Ammon's horn (tissue), 1 donor: Measurements from ENCODE around the gene DAAM1.

Experiments
- DNase-seq: peaks from one replicate; pipeline ENCODE4 v3.0.0-alpha.2; 2016; ENCODE audit warnings: low spot score

DAAM1 gene

DNA sequence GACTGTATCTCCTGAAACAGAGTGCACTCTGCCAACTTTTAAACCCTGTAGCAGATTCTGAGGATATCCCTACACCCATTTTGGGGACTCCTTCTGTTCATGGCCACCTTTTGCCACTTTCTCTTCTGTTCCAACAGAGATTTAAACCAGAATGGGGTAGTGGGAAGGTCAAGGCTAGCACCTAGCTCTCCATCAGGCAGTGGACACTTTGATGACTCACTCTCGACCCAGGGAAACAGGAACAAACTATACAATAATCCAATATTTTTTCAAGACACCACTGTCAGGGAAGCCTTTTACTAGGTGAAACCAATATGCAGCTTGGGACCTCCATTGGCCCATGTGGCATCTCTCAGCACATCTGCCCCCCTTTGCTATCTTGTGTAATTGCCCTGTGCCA is 103.6 kb downstream of the DAAM1 start:
- DNase-seq = no peak

DNA sequence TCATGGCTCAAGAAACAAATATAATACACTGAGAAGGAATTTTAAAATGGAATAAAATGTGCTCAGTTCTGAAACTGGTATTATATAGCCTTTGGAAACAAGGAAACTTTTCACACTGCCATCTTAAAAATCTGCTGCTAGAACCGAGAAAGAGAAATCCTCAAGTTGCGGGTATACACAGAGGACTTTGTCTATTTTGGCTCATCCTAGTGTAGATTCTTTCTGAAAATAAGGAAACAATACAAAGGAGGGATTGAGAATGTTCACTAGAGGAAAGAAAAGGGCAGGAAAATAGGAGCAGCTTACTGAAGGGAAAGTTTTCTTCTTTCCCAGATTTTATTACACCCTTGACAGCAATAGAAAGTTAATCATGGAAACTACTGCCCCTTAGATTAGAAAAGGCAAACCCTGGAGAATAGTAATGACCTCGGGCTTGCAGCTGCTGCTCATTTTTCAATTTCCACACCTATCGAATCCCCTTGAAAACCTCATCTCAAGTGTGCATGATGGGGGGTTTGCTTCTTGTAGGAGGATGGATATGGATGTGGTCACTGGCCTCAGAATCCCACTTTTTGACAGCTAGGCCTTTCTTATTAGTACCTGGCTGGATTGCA is 104.6 kb downstream of the DAAM1 start:
- no peak for DNase-seq

DNA sequence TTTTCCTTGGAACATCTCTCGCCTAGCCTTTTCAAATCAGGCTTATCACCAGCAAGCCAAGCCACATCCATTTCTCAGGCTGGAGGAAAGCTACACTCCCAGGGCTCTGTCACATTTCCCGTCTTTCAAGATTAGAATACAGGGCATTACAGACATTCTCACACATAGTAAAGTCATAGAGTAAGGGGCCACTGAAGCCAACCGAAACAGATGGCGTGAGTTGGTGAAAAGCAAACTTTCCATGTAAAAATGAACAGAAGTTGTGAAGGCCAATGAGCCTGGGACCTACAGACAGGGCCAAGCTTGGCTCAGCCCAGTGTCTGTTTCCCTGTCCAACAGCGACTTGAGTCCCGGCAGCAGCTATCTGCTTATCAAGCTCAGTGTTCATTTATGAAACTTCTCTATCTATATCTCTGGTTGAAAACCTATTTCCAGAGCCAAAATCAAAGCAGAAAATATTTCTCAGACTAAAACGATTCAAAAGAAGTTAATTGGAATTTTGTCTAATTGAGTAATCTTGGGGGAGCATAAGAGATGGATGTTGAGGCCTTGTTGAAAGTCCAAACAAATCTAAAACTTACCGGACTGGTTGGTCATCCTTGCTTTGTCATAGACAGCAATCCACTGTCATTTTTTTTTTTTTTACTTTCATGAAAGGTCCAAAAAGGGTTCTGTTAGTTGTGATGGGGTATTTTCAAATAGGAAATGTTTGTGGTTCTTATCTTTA is 105.6 kb downstream of the DAAM1 start:
- DNase-seq = no peak

DNA sequence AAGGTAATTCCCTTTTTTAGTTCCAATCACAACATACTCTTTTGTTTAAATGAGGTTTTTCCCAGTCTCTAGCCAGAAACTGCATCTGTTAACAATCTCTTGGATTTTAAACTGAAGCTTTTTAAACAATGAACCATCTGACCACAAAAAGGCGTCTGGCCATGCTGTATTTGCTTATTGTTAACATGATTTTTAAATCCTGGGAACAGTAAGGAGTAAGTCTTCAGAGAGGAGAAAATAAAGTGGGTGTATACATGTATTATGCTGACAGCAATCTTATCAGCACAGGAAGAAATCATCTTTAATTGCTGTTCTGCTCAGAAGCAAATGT is 106.2 kb downstream of the DAAM1 start:
- no peak for DNase-seq

DNA sequence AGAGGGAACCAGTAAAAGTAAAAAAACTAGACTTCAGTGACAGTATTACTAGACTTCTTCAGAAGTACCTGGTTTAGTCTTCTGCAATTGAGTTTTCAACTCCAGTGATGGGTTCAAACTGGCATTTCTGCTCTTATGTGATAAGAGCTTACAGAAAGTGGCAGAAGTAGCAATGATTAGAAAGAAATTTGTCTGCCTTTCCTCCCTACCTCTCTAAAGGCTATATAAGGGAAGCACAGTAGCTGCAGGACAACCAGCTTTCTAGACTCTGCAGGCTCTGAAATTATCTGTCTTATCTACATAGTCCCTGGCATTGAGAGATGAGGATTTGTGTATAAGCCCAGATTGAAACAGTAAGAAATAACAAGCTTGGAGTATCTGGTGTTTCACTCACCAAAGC is 107.5 kb downstream of the DAAM1 start:
- DNase-seq = no peak

DNA sequence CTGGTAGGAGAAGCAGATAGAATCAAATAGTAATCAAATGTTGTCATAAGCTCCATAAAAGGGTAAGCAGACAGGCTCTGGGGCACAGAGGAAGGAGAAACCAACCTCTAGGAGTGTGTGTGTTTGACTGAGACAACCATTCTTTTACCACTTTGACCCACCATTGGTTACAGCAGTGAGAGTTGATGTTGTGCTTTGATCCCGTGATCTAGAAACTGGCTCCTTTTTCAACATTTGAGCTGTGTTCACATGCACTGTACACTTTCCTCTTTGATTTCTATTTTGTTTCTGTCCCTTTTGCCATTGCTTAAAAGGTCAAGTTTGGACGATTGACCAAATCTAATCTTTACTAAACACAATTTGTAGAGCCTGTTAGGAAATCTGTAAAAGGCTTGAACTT is 108.0 kb downstream of the DAAM1 start:
- no peak for DNase-seq

DNA sequence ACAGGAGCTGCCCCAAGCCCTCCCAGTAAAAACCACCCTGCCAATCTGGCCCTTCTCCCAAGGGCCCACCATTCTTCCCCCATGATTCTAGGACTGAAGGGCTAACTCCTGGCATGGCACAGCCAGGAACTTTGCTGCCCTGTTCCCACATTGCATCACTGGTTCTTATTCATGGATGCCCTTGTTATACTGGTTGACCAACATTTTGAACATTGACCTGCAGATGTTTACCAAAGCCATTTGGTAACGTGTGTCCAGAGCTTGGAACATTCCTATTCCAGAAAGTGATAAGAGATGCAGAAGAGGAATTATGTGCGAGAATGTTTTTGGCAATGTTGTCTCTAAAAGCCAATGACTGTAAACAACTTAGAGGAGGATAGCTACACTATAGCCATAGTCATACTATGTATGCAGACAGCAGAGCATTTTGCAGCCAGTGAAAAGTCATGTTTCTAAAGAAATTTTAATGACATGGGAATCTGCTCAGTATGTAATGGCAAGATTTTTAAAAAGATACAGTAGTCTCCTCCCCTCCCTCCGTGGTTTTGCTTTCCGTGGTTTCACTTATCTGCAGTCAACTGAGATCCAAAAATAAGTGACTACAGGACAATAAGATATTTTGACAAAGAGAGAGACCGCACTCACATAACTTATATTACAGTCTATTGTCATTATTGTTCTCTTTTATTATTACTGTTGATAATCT is 108.8 kb downstream of the DAAM1 start:
- DNase-seq = no peak

DNA sequence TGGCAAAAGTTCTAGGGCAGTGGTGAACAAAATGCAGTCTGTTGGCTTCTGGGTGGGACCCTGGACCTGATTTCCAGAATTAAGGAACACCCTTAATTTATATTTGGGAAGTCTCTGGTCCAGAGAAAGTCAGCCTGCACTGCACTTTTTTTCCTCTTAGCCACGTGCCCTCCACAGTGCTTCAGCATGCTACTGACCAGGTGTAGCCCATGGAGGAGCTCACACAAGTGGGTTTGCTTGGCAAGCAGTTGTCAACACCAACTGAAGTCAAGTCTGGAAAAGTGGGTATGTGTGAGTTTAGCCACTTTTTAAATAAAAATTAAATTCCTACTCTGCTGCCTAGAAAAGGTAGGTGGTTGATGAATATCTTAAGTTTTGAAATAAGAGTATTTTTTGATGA is 111.3 kb downstream of the DAAM1 start:
- no peak for DNase-seq

DNA sequence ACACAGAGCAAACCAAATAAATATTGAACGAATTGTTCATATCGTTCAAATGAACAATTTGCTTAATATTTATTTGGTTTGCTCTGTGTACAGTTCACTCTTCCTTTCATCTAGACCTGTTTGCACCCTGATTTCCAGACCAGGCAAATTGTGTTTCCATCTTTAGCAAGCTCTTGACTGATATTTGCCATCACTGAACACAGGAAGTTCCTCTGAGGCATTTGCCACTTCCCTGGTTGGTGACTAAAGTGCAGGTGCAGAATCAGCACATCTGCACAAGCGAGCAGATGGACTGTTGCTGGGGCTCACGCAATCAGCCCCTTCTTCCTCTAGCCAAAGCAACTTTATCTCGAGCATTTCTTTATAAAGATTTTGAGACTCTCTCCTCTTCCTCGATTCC is 112.9 kb downstream of the DAAM1 start:
- DNase-seq = peak; percentile 34

DNA sequence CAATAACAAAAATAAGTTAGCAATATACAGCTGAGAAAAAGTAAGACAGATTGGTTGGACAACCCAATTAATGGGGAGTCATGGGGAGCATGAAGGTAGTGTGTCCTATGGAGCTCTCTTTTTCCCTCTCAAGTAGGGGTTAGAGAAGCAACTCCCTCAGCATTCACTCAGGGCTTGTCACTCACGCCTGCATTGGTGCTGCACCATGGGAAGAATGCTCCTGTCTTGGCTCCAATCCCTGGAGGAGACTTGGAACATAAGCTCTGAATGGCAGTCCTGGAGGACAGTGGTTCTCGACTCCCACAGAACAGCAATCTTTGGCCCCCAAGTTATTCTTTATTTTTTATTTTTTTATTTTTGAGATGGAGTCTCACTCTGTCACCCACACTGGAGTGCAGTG is 113.8 kb downstream of the DAAM1 start:
- DNase-seq = no peak

DNA sequence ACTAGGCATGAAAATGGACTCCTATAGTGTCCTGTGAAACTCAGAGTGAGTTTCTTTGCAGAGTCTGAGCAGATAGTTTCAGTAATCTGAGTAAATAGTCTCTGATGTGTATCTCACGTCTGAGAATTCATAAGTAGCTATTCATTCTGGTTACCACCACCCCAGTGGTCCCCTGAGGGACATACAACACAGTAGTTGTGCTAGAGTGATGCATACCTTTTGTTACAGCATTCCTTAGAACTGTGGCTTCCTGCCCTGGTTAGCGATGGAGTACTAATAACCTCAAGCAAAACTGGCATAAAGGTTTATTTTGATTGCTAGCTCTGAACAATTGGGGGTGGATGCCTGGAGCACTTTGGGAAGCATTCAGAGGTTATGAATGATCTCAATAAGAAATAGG is 114.7 kb downstream of the DAAM1 start:
- DNase-seq = no peak

DNA sequence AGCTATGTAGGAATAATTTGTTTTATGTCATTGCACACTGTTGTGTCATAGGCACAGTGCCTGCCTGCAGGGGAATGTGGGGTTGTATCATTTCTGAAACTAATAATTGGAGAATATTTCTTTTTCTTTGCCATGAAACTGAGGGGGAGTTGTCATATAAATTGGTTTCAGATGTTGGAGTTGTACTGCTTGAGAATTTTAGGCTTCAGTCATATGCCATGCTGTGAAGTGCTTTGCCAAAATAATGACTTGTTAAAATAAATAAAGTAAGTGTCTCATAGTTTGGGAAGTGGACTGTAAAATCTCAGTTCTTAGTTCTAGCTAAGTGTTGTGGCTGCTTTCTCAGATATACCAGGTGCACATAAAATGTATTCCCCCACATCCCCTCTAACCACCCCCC is 116.8 kb downstream of the DAAM1 start:
- no peak for DNase-seq

DNA sequence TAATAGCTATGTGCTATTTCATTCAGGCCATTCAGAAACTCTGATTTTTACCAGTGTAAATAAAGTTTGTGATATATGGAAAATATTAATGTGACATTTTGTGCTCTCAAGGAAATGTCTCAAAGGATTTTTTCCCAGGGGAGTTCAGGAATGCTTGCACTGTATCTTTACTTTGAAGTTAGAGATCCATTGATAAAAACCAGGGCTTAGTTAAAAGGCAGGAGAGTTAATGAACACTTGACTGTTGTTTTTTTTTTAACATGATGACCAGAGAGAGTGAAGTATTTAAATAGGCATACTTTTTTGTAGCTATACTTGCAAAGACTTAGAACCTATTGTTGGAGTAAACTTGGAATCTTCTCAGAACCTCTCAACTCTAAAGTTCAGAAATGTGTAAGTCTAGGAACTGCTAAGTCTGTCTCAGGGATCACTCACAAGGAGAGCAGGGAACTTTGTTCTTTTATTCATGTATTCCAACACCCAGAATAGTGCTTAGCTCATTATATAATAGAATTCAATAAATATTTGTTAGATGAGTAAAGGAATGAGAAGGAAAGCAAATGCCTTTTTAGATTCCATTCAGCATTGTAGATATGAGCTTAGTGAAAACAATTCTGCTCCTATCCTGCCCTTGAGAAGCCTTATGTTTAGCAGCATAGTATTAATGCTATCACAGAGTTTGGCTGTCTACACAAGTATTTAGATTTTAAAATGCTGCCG is 117.5 kb downstream of the DAAM1 start:
- no peak for DNase-seq

DNA sequence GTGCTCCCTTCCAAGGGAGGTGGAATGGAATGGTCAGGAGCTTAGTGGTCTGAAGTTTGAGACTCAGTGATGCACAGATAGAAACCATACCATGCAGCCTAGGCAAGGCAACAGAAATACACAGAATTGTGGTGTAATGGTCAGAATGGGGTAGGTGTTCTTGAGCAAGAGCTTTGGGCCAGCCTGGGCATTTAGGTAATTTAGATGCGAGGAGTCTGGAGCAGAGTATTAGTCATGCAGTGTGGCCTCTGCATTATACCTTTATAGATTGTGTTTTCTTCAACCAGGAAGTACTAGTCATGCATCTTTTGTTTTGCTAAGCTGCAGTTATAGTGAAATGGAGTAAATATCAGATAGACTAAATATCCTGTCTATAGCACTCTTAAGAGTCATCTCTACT is 118.3 kb downstream of the DAAM1 start:
- DNase-seq = no peak

DNA sequence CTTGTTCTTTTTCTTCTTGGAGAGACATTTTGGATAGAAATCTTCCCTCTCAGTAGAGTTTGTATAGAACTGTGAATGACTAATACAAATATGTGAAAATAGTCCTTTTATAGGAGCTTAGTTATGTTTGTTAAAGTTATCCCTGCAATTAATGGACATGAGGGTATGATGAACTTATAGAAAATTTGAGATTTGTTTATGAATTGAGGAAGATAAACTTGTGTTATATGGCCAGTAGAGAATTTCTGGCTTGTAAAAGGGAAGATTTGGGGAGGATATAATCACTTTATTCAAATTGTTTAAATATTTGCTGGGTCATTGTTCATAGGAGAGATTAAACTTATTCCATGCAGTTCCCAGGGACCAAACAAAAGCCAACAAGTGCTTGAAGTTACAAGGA is 119.6 kb downstream of the DAAM1 start:
- no peak for DNase-seq

DNA sequence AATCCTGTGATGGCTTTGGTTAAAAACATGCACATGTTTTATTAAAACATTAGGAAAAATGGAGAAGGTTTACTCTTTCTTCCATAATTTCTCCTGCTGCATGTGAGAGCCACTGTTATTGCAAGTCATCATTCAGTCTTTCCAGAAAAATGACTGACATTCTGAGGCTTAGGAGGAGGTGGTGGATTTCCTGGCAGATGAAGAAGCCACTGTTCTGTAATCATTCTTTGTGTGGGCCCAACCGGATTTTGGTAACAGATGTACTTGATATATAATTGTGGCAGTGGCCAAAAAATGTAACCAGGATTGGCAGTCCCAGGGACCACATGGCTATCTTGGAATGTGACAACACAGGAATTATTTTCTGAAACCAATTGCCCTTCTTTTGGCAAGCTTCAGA is 120.2 kb downstream of the DAAM1 start:
- DNase-seq = peak; percentile 54

DNA sequence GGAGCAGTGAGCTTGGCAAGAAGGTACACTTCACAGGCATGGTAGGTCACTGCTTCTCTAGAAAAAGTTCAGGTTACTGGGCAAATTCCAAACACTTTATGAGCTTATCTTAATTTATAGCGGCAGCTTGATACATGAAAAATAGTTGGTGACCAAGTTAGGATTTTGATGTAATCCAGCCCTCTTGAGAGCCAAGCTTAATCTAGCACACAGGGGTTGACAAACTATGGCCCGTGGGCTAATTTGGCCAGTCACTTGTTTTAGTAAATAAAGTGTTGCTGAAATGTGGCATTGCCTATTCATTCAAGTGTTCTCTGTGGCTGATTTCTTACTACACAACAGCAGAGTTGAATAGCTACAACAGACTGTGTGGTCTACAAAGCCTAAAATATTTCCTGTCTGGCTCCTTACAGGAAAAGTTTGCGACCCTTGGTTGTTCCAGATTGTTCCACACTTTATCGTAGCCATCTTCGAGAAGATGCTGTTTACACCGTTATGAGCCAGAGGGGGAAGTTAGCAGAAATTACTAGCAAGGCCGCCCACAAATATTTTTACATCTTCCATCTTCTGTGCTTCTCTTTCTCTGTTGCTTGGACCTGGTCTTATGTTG is 120.9 kb downstream of the DAAM1 start:
- no peak for DNase-seq

DNA sequence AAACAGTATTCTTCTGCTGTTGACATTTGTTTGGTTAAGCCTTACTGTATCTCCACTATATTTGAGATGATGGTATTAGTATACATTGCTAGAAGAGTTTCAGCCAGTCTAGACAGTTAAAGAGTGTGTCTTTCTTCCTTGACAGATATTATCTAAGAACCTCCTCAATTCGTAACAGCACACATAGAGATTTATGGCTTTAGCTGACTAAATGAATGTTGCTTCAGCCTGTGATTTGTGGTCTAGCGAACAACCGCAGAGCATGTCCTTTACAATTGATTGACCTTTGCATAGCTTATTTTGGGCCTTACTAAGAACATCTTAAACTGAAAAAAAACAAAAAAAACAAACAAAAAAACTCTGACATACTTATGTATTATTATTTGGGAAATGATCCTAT is 122.2 kb downstream of the DAAM1 start:
- no peak for DNase-seq

DNA sequence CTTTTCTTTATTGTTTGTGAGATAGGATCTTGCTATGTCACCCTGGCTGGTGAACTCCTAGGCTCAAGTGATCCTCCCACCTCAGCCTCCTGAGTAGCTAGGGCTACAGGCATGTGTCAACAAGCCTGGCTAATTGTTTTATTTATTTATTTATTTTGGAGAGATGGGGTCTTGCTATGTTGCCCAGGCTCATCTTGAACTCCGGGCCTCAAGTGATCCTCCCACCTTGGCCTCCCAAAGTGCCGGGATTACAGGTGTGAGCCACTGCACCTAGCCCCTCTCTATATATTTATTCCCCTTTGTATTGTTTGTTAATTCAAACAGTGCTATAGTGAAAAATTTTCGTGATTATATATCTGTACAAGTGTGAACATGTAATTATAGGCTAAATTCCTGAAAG is 123.3 kb downstream of the DAAM1 start:
- no peak for DNase-seq

DNA sequence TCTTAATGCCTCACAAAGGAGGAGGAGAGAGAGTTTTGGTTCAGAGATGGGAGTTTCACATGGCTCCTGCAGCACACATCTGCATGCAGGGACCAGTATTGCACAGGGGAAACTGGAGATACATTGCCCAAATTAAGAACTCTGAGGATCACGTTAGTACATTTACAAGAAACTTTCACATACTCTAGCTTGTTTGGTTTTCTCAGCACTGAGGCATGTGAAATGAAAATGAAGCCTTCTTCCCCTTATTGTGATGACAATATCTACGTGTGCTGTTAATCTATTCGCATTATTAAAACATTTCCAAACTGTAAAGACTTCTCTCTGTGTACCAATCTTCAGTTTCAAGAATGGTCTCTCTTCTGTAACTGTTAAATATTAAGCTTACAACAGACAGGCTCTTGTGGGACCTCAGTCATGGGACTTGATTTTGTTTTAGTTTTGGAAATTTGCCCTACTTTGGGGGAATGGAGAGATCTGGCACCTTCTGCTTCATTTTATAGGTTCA is 124.7 kb downstream of the DAAM1 start:
- no peak for DNase-seq

DNA sequence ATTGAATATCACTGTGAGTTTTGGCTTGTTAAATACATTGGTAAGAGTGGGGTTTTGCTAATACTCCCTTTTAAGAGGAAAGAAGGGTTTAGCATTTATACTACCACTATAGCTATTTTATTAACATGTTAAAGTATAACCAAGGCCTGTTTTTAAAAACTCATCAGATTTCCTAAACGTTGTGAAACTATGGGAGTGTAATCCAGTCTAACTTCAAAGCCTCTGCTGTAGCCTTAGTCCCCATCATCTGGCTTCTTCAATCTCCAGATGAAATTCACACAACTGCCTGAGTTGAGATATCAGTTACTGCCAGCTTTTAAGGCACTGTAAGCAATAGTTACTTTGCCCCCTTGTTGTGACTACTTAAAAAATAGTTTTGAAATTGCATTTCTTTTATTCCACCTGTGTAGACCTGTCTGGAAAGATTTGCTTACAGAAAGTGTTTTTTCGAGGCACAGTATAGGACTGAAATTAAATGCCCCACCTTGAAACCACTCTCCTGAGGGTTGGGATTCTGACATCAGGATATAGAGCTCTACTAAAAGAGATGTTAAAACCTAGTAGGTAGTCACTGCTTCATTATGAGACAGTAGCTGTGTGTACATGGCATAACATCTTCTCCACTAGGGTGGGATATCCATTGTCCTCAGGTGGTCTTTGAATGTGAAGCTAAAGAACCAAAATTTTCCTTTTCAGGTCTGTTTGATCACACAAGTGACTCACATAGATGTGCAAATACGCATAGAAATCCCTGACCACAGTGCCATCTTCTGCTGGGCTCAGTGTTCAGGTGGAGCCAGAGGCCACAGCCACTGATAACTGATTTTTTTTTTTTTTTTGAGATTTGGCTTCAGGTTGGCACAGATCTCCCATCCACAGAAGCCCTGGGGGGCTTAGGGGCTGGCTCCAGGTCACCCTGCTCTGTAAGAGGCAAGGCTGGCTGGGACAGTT is 125.5 kb downstream of the DAAM1 start:
- no peak for DNase-seq
